ENCODE measurements around the gene CNIH1.
"Not testable (repeated sequence)": the region's sequence is repeated elsewhere in the genome, so short reads cannot be mapped to it uniquely, and the experiment has no call there.

- not testable (repeated sequence) for TF ChIP-seq CTCF (IDR thresholded peaks at IDR 0.05; ENCODE audit: low read depth, low read length, poor library complexity, severe bottlenecking); EZH2phosphoT487 (IDR thresholded peaks at IDR 0.05; ENCODE audit: borderline replicate concordance, low read length)
Measured at GRCh38 chr14:54442961-54443360, 1.8 kb upstream of the CNIH1 start.

Data from DOHH2 (cell line).